ENCODE data around the gene PNPLA2.
A peak's percentile ranks its signal among the peaks of the same experiment; 100 is the strongest.

DNA sequence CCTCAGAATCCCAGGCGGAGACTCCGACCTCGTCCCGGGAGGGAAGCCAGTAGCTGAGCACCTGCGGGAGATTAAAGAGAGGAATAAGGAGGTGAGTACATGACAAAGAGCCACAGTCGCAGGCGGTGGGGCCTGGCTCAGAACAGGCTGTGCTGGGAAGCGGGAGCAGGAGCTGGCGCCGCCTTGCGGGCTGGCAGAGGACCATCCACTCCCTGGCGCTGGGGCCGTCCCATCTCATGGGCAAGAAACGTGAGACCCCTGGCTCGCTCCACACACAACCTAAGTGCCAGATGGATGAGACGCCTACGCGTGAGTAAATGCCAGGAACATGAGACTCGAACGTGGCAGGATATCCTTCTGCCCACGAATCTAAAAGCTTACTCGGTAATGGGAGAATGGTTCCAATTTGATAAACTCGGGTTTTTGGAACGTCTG lies 35.1 kb upstream of the PNPLA2 start:
- TF ChIP-seq, protein P1, sequence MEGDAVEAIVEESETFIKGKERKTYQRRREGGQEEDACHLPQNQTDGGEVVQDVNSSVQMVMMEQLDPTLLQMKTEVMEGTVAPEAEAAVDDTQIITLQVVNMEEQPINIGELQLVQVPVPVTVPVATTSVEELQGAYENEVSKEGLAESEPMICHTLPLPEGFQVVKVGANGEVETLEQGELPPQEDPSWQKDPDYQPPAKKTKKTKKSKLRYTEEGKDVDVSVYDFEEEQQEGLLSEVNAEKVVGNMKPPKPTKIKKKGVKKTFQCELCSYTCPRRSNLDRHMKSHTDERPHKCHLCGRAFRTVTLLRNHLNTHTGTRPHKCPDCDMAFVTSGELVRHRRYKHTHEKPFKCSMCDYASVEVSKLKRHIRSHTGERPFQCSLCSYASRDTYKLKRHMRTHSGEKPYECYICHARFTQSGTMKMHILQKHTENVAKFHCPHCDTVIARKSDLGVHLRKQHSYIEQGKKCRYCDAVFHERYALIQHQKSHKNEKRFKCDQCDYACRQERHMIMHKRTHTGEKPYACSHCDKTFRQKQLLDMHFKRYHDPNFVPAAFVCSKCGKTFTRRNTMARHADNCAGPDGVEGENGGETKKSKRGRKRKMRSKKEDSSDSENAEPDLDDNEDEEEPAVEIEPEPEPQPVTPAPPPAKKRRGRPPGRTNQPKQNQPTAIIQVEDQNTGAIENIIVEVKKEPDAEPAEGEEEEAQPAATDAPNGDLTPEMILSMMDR (IDR thresholded peaks at IDR 0.05 in 2 of 3, conservative IDR thresholded peaks at IDR 0.05 in 1 of 3; ENCODE audit: control insufficient read depth in 2 of 3, extremely low read depth in 1 of 3, insufficient read depth in 1 of 3, low read depth in 3 of 3, low read length in 3 of 3), result peak in 1 of 3 experiments; percentile 19; a peak in 1 of 6 replicates
- no peak for TF ChIP-seq IKZF1 (conservative IDR thresholded peaks at IDR 0.05)

Measured in GM12878 (cell line).